Left lung (tissue), 10 donors: ENCODE results near the gene PTPRR. TPM values are rescaled to one million over a fixed set of nuclear protein-coding genes. Genes with fewer than 3 reads are reported as not detected.

Source experiments
- ATAC-seq: fragments of 200-7000 bp; cut with Tn5 transposase; one replicate; pipeline ENCODE4 v1.9.1; 2020; ENCODE audit warnings: moderate library complexity
- DNase-seq, 4 donors: peaks; one replicate each; pipeline ENCODE4 v3.0.0-alpha.2; 2013 to 2020
- H3K27ac ChIP-seq, 2 donors: fragments of 200-600 bp; sonication (generic) in 1 of 2; one replicate each; pipeline versions ENCODE4 v1.5.0 to v1.8.0; 2020 to 2021
- H3K27me3 ChIP-seq, 2 donors: fragments of 200-600 bp; sonication (generic) in 1 of 2; one replicate each; pipeline versions ENCODE4 v1.5.0 to v1.8.0; 2020 to 2021
- H3K36me3 ChIP-seq, 2 donors: fragments of 200-600 bp; sonication (generic) in 1 of 2; one replicate each; pipeline versions ENCODE4 v1.5.0 to v1.8.0; 2020 to 2021
- H3K4me1 ChIP-seq, 2 donors: fragments of 200-600 bp; one replicate each; pipeline ENCODE4 v1.8.0; 2021
- H3K4me3 ChIP-seq, 2 donors: fragments of 200-600 bp; sonication (generic) in 1 of 2; one replicate each; pipeline versions ENCODE4 v1.5.0 to v1.8.0; 2020 to 2021; ENCODE audit warnings: mild to moderate bottlenecking in 1 of 2
- H3K9me3 ChIP-seq, 2 donors: fragments of 200-600 bp; sonication (generic) in 1 of 2; one replicate each; pipeline versions ENCODE4 v1.5.0 to v1.8.0; 2020 to 2021
- intact Hi-C, 2 donors: fragments of 100-400 bp; cut with DNase I; formaldehyde crosslinking; loops; one replicate each; pipeline versions ENCODE4 v1.11.2 to v1.14.2; 2022
- polyA plus RNA-seq, 6 donors: library from polyadenylated mRNA; unstranded; fragments of 120-200 nt; gene quantifications; one replicate each; pipeline ENCODE4 v1.2.1, GENCODE V29; 2013; ENCODE audit not compliant: insufficient read length in 6 of 6
- total RNA-seq, 2 donors: library from RNA; stranded (reverse); fragmentation: NEBNext Ultra II Directional; extraction: Animal tissue kit (Norgen Biotek cat#: 25700); gene quantifications; one replicate each; pipeline ENCODE4 v1.2.1, GENCODE V29; 2021
- TF ChIP-seq, protein P1 (sequence below), 2 donors: fragments of 200-600 bp; sonication (generic) in 1 of 2; IDR thresholded peaks; one replicate each; pipeline versions ENCODE4 v1.5.0 to v1.8.0; 2021; ENCODE audit warnings: antibody characterized with exemption in 2 of 2
- donor health status: DM: no; HTN: yes; CAD: no.
- donor health status: DM: no; HTN: no; CAD: no.

Gene PTPRR
- total and polyA plus RNA-seq, 8 donors, result 0.10 to 1.4 (median 0.20) TPM

DNA sequence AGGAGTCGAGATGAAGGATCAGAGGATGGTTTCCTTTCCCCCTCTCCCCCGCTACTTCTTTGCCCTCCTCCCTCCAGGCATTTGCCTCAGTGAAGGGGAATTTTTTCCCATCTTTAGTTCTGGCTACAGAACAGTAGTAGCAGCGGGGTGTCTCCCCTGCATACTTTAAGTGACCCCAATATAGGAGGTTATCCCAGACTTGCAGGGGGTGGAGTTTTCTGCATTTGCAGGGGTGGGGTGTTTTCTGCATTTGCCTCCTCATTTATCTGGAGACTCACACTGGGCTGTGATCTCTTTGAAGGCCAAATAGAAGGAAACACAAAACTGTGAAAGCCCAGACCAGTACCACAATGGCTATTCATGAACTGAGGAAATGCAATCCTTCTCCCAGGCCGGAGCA lies 303.1 kb downstream of the PTPRR start:
- no peak overlapping the region for H3K4me3 ChIP-seq
- H3K9me3 ChIP-seq, result no peaks in the 10 kb centered on the region
- no peaks in the 10 kb centered on the region for H3K4me1 ChIP-seq
- H3K36me3 ChIP-seq, result no peaks in the 10 kb centered on the region
- intact Hi-C loops, result no loop called here
- no peak for DNase-seq
- no peak for ATAC-seq
- H3K27me3 ChIP-seq, result no peaks in the 10 kb centered on the region
- no peak overlapping the region for H3K27ac ChIP-seq
- TF ChIP-seq, protein P1, sequence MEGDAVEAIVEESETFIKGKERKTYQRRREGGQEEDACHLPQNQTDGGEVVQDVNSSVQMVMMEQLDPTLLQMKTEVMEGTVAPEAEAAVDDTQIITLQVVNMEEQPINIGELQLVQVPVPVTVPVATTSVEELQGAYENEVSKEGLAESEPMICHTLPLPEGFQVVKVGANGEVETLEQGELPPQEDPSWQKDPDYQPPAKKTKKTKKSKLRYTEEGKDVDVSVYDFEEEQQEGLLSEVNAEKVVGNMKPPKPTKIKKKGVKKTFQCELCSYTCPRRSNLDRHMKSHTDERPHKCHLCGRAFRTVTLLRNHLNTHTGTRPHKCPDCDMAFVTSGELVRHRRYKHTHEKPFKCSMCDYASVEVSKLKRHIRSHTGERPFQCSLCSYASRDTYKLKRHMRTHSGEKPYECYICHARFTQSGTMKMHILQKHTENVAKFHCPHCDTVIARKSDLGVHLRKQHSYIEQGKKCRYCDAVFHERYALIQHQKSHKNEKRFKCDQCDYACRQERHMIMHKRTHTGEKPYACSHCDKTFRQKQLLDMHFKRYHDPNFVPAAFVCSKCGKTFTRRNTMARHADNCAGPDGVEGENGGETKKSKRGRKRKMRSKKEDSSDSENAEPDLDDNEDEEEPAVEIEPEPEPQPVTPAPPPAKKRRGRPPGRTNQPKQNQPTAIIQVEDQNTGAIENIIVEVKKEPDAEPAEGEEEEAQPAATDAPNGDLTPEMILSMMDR (IDR thresholded peaks at IDR 0.05), result no peak

- H3K27ac ChIP-seq, result no peak overlapping the region
- ATAC-seq (no peak), DNase-seq (no peak)
- TF ChIP-seq, protein P1 (IDR thresholded peaks at IDR 0.05), result no peak
- H3K27me3 ChIP-seq, result peaks cover 0 to 14% of the 10 kb centered on the region in 2 donors
- no peak overlapping the region for H3K4me3 ChIP-seq
- H3K9me3 ChIP-seq, result no peaks in the 10 kb centered on the region
- H3K4me1 ChIP-seq, result no peaks in the 10 kb centered on the region
- no peaks in the 10 kb centered on the region for H3K36me3 ChIP-seq
- intact Hi-C loops, result no loop called here
These were observed 305.2 kb downstream of the PTPRR start for GRCh38 chr12:70615174-70615866.

GRCh38 chr12:70609739-70610491 lies 310.6 kb downstream of the PTPRR start:
- Histone ChIP-seq H3K27ac (peak overlapping the region; percentile 49 to 66), H3K27me3 (peaks cover 0 to 50% of the 10 kb centered on the region in 2 donors), H3K4me1 (peaks cover 6 to 8% of the 10 kb centered on the region in 2 donors), H3K4me3 (peak overlapping the region; percentile 37 to 39), H3K36me3 (no peaks in the 10 kb centered on the region), H3K9me3 (no peaks in the 10 kb centered on the region)
- intact Hi-C loops, result no loop called here
- ATAC-seq, result peak; percentile 90
- TF ChIP-seq, protein P1 (IDR thresholded peaks at IDR 0.05), result no peak
- DNase-seq, result peak; percentile 37 to 74 (median 46)

- H3K36me3 ChIP-seq, result no peaks in the 10 kb centered on the region
- H3K4me3 ChIP-seq, result peak overlapping the region; percentile 37 to 39
- intact Hi-C loops, result no loop called here
- H3K27ac ChIP-seq, result peak overlapping the region; percentile 29 to 66
- TF ChIP-seq, protein P1 (IDR thresholded peaks at IDR 0.05), result no peak
- peak; percentile 29 for ATAC-seq
- peaks cover 0 to 50% of the 10 kb centered on the region in 2 donors for H3K27me3 ChIP-seq
- no peaks in the 10 kb centered on the region for H3K9me3 ChIP-seq
- DNase-seq, result no peak
- peaks cover 6 to 8% of the 10 kb centered on the region in 2 donors for H3K4me1 ChIP-seq
These were observed 311.3 kb downstream of the PTPRR start for GRCh38 chr12:70609203-70609602.

DNA sequence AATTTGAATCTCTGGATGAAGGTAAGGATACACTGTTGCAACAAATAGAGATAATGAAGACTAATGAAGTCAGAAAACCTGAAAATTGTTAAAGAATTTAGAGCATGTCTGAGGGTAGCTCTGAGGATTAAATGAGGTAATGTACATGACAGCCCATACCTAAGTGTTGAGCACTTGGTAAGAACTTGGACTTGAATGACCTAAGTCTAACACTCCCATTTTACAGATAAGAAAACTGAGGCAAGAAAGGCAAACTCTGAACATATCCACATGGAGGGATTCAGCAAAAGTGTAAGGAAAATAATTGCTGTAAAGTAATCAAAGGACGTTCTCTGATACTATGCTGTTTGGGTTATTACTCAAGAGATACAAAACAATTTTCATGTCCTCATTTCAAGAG lies 312.4 kb downstream of the PTPRR start:
- Histone ChIP-seq H3K36me3 (no peaks in the 10 kb centered on the region), H3K4me1 (peaks cover 6 to 8% of the 10 kb centered on the region in 2 donors), H3K9me3 (no peaks in the 10 kb centered on the region), H3K27me3 (peaks cover 0 to 50% of the 10 kb centered on the region in 2 donors), H3K27ac (peak overlapping the region in 1 of 2 donors; percentile 51), H3K4me3 (peak overlapping the region in 1 of 2 donors; percentile 39)
- intact Hi-C loops, result no loop called here
- no peak for ATAC-seq
- TF ChIP-seq, protein P1 (IDR thresholded peaks at IDR 0.05), result no peak
- no peak for DNase-seq
